Measurements from ENCODE around the gene ARL8A. TPM values are rescaled to one million over a fixed set of nuclear protein-coding genes. Genes with fewer than 3 reads are reported as not detected.
A peak's percentile ranks its signal among the peaks of the same experiment; 100 is the strongest.
"Not testable (repeated sequence)": the region's sequence is repeated elsewhere in the genome, so short reads cannot be mapped to it uniquely, and the experiment has no call there.

The ARL8A gene
- 50.3 and 55.1 TPM in 2 replicates for total RNA-seq (2014; rRNA removed; shearing (Covaris generic))

- H3K4me3 ChIP-seq (ENCODE audit: insufficient read depth, low read depth, low read length) = peak within 1 kb of the TSS; percentile 91
- peaks cover 2% of the 10 kb centered on the region; the same call in 1 of the 2 replicates for H3K36me3 ChIP-seq (replicated peaks; ENCODE audit: control insufficient read depth, insufficient read depth, low read length)
- DNase-seq = peak; percentile 94
- H3K27me3 ChIP-seq (ENCODE audit: control insufficient read depth, insufficient read depth, low read length) = peaks cover 8% of the 10 kb centered on the region
Observed at GRCh38 chr1:202144402-202145067, at the start of gene ARL8A. TSS of gene ARL8A (minus strand) at chr1:202144737. CDS start at chr1:202144572, 165 bp downstream.

- Histone ChIP-seq H3K4me3 (ENCODE audit: insufficient read depth, low read depth, low read length) (peak overlapping the region; percentile 22; the same call in 1 of the 2 replicates), H3K36me3 (replicated peaks; ENCODE audit: control insufficient read depth, insufficient read depth, low read length) (no peaks in the 10 kb centered on the region), H3K27me3 (ENCODE audit: control insufficient read depth, insufficient read depth, low read length) (peaks cover 32% of the 10 kb centered on the region)
- no peak for DNase-seq
Observed at GRCh38 chr1:202194328-202194648, 49.8 kb upstream of the ARL8A start.

GRCh38 chr1:202193614-202194327 lies 49.2 kb upstream of the ARL8A start, which contains the start of gene LGR6:
TSS of gene LGR6 (plus strand) at chr1:202193799. CDS start at chr1:202193990, 191 bp downstream.
- Histone ChIP-seq H3K36me3 (replicated peaks; ENCODE audit: control insufficient read depth, insufficient read depth, low read length) (no peaks in the 10 kb centered on the region), H3K4me3 (ENCODE audit: insufficient read depth, low read depth, low read length) (peak within 1 kb of the TSS; percentile 28), H3K27me3 (ENCODE audit: control insufficient read depth, insufficient read depth, low read length) (peaks cover 32% of the 10 kb centered on the region)
- peak; percentile 86 for DNase-seq

- peak; percentile 91 for DNase-seq
- Histone ChIP-seq H3K4me3 (ENCODE audit: insufficient read depth, low read depth, low read length) (peak overlapping the region; percentile 28; the same call in 1 of the 2 replicates), H3K27me3 (ENCODE audit: control insufficient read depth, insufficient read depth, low read length) (peaks cover 32% of the 10 kb centered on the region), H3K36me3 (replicated peaks; ENCODE audit: control insufficient read depth, insufficient read depth, low read length) (no peaks in the 10 kb centered on the region)
Observed at GRCh38 chr1:202192770-202193613, 48.5 kb upstream of the ARL8A start.

- H3K36me3 ChIP-seq (replicated peaks; ENCODE audit: control insufficient read depth, insufficient read depth, low read length); H3K4me3 ChIP-seq (ENCODE audit: insufficient read depth, low read depth, low read length); DNase-seq: not testable (repeated sequence)
- H3K27me3 ChIP-seq (ENCODE audit: control insufficient read depth, insufficient read depth, low read length) = peaks cover 32% of the 10 kb centered on the region
Observed at GRCh38 chr1:202191391-202191790, 46.9 kb upstream of the ARL8A start.

GRCh38 chr1:202189918-202190715 lies 45.6 kb upstream of the ARL8A start:
- Histone ChIP-seq H3K36me3 (replicated peaks; ENCODE audit: control insufficient read depth, insufficient read depth, low read length) (no peaks in the 10 kb centered on the region), H3K4me3 (ENCODE audit: insufficient read depth, low read depth, low read length) (no peak overlapping the region), H3K27me3 (ENCODE audit: control insufficient read depth, insufficient read depth, low read length) (peaks cover 22% of the 10 kb centered on the region)
- DNase-seq = no peak

GRCh38 chr1:202189001-202189790 lies 44.7 kb upstream of the ARL8A start:
- Histone ChIP-seq H3K27me3 (ENCODE audit: control insufficient read depth, insufficient read depth, low read length) (peaks cover 14% of the 10 kb centered on the region), H3K4me3 (ENCODE audit: insufficient read depth, low read depth, low read length) (no peak overlapping the region), H3K36me3 (replicated peaks; ENCODE audit: control insufficient read depth, insufficient read depth, low read length) (no peaks in the 10 kb centered on the region)
- DNase-seq = peak; percentile 89

- Histone ChIP-seq H3K4me3 (ENCODE audit: insufficient read depth, low read depth, low read length) (no peak overlapping the region), H3K36me3 (replicated peaks; ENCODE audit: control insufficient read depth, insufficient read depth, low read length) (no peaks in the 10 kb centered on the region), H3K27me3 (ENCODE audit: control insufficient read depth, insufficient read depth, low read length) (peaks cover 2% of the 10 kb centered on the region)
- DNase-seq = no peak
Observed at GRCh38 chr1:202187697-202188407, 43.3 kb upstream of the ARL8A start.

GRCh38 chr1:202187041-202187671 lies 42.6 kb upstream of the ARL8A start:
- DNase-seq = no peak
- Histone ChIP-seq H3K36me3 (replicated peaks; ENCODE audit: control insufficient read depth, insufficient read depth, low read length) (no peaks in the 10 kb centered on the region), H3K27me3 (ENCODE audit: control insufficient read depth, insufficient read depth, low read length) (no peaks in the 10 kb centered on the region; the same call in 1 of the 2 replicates), H3K4me3 (ENCODE audit: insufficient read depth, low read depth, low read length) (no peak overlapping the region)

GRCh38 chr1:202186327-202186726 lies 41.8 kb upstream of the ARL8A start:
- Histone ChIP-seq H3K4me3 (ENCODE audit: insufficient read depth, low read depth, low read length) (no peak overlapping the region), H3K36me3 (replicated peaks; ENCODE audit: control insufficient read depth, insufficient read depth, low read length) (no peaks in the 10 kb centered on the region), H3K27me3 (ENCODE audit: control insufficient read depth, insufficient read depth, low read length) (peaks cover 1% of the 10 kb centered on the region; the same call in 1 of the 2 replicates)
- no peak for DNase-seq

- DNase-seq = peak; percentile 97
- no peaks in the 10 kb centered on the region for H3K36me3 ChIP-seq (replicated peaks; ENCODE audit: control insufficient read depth, insufficient read depth, low read length)
- no peak overlapping the region for H3K4me3 ChIP-seq (ENCODE audit: insufficient read depth, low read depth, low read length)
- H3K27me3 ChIP-seq (ENCODE audit: control insufficient read depth, insufficient read depth, low read length) = peaks cover 1% of the 10 kb centered on the region; the same call in 1 of the 2 replicates
Observed at GRCh38 chr1:202184750-202185460, 40.4 kb upstream of the ARL8A start.

All from H7 (cell line).